Fibroblast of peridontal ligament (primary cell): ENCODE results near the gene NXT1.
"Not testable (repeated sequence)": the region's sequence is repeated elsewhere in the genome, so short reads cannot be mapped to it uniquely, and the experiment has no call there.

Experiments
- DNase-seq: peaks from one replicate; pipeline ENCODE4 v3.0.0-alpha.2; 2010; ENCODE audit errors: extremely low read depth

The NXT1 gene

DNA sequence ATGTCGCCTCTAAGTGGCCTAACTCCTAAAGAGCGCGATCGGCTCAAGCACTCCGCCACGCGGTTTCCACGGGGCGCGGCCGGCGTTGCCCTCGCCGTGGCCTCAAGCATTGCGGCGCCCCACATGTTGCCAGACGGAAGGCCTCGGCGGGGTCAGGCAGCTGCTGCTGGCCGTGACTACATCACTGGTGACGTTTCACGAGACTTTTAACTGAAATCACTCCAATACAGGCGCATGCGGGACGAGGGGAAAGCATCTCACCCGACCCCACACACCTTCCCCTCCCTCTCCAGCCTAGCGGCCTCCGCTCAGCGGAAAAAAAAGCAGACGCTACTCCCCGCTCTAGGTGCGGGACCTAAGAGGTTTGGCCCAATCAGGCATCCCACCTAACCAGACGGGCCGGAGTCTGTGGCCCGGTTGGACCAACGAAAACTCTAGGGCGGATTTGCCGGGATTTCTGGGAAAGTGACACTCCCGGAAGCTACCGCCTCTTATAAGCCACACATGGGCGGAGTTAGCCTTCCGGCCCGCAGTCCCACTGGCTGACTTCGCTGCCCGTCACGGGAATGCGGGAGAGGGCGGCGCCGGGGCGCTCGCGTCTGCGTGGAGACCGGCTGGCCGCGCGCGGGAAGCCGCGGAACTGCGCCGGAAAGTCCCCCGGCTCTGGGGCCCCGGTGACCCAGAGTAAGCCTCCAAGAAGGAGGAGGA, at the start of gene NXT1:
TSS of gene NXT1 (plus strand) at position 596 of the 708 bp plus-strand sequence. CDS start 3,251 bp downstream, outside the sequence.
- DNase-seq = peak; percentile 98

DNA sequence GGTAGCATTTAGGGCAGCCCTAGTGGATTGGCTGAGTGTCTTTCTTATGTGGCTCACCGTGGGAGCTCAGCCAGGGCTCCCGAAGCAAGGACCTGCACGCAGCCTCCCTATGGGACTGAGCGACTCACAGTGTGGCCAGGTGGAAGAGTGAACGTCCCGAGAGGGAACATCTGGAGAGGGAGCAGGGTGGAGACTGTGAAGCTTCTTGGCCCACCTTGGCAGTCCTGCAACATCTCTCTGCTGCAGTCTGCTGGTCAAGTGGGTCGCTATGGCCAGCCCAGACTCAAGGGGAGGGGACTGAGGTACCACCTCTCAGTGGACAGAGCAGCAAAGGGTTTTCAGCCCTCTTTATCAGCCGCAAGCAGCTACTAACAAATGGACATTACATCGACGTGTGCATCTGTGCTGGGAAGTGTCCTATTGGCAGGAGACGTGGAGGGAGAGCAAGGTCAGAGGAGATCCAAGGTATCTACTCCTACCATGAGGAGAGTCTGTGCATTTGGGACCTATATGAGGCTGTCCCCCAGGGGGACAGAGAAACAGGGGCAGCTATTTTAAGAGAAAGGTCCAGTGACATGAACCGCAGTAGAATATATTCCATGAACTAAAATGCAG, 49.0 kb upstream of the NXT1 start:
- no peak for DNase-seq

DNA sequence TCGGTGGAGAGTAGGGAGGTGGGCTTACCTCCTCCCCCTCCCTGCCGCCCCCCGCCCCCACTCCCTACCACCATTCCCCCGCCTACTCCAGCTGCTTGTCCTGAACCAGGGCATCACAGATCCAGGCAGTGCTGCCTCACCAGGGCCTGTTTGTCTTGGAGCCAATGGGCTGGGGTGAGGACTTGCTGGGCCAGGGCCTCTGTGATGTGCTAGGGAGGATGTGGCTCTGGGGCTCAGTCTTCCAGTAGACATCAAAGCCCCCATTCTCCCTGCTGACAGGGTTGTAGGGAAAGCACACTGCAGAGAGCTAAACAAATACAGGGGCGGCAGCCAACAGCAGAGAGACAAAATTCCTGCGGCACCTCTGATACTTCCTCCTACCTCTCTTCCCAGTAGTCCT, 48.2 kb upstream of the NXT1 start:
- no peak for DNase-seq

DNA sequence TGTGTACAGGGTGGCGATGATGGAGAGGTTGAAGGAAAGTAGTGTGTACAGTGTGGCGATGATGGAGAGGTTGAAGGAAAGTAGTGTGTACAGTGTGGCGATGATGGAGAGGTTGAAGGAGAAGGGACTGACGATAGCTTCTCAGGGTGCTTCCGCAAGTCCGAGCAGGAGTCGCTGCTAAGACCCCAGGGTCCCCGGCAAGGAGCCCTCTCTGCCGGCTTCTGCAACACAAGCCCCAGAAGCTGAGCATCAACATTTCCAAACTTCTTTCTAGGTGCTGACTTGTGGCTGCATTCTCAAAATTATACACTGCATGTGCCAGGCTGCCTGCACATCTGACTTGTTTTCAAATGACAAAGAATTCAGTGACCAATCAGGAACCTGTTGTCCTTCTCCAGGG, 47.8 kb upstream of the NXT1 start:
- no peak for DNase-seq

DNA sequence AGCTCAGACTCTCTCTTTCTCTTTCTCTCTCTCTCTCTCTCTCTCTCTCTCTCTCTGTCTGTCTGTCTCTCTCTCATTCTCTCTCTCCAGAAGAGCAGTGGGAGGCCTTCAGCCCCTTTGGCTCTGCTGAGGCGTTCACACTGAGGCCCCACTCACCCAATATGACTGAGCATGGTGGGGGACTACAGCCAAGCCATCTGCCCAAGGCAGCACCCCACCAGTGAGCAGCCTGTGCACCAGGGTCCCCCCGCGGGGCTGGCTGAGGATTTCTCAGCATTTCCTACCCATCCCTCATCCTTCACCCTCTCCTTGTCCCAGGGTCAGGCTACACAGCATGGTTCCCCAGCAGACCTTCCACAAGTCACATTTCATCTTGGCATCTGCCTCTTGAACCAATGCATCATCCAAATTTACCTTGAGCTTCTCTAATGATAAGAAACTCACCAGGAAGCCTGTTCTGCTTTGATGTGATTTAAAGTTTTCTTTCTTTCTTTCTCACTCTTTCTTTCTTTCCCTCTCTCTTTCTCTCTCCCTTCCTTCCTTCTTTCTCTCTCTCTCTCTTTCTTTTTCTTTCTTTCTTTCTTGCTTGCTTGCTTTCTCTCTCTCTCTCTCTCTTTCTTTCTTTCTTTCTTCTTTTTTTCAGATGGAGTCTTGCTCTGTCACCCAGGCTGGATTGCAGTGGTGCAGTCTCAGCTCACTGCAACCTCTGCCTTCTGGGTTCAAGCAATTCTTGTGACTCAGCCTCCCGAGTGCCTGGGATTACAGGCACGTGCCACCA, 47.1 kb upstream of the NXT1 start:
- DNase-seq = no peak

DNA sequence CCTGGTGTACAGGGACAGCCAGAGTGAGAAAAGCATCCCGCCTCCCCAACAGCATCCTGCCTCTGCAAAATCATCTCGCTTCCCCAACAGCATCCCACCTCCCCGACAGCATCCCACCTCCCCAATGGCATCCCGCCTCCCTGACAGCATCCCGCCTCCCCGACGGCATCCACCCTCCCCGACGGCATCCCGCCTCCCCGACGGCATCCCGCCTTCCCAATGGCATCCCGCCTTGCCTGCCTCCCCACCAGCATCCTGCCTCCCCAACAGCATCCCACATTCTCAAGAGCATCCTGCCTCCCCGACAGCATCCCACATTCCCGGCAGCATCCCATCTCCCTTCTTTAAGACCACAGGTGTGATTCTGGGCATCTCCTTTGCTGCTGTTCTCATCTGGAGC, 46.0 kb upstream of the NXT1 start:
- no peak for DNase-seq

DNA sequence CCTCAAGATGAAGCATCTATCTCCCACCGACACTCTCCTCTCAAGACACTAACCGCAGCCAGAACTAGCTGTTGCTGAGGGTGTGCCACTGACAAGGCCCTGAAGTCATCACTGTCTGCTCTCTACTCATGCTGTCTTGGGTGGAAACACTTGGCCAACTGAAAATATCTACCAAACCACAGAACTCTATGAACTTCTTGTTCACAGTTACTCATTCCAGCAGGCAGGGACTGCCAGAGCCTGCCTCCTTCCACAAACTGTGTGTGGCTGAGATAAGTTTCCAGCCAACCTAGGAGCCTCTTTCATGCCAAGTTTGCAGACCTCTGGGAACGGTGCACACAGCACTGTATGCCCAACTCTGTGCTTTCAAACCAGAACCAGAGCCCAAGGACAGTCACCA, 45.5 kb upstream of the NXT1 start:
- peak; percentile 21 for DNase-seq

DNA sequence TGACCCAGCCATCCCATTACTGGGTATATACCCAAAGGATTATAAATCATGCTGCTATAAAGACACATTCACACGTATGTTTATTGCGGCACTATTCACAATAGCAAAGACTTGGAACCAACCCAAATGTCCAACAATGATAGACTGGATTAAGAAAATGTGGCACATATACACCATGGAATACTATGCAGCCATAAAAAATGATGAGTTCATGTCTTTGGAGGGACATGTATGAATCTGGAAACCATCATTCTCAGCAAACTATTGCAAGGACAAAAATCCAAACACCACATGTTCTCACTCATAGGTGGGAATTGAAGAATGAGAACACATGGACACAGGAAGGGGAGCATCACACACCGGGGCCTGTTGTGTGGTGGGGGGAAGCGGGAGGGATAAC, 43.2 kb upstream of the NXT1 start:
- DNase-seq = not testable (repeated sequence)

DNA sequence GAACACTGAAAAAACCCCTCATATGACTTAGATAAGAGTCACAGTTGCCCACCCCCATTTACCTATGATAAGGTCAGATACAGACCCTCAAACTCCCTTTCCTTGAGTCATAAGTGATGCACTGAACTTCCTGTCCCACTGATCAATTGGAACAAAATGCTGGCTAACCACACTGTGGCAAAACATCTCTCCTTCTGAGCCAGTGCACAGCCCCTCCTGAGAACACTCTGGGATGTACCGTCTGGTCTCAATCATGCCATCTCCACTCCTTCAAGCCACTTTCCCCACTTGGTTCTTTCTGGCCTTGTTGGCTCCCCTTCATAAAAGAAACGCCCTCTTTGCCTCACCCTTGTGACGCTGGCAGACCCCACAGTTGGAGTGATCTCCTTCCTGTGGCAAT, 42.6 kb upstream of the NXT1 start:
- DNase-seq = no peak

DNA sequence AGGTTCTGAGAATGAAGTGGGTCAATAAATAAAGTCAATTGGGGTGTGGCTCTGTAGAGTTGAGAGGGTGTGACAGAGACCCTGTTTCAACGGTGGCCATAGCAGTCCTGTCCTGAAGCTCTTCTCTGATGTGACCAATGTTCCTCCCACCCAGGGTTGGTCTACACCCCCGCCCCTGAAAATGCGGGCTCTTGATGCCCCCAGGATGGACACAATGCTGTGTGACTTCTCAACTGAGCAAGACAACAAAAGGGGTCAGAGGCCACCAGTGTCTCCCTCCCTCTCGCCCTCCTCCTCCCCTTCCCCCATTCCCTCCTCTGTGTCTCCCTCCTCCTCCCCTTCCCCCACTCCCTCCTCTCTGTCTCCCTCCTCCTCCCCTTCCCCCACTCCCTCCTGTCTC, 41.7 kb upstream of the NXT1 start:
- no peak for DNase-seq

DNA sequence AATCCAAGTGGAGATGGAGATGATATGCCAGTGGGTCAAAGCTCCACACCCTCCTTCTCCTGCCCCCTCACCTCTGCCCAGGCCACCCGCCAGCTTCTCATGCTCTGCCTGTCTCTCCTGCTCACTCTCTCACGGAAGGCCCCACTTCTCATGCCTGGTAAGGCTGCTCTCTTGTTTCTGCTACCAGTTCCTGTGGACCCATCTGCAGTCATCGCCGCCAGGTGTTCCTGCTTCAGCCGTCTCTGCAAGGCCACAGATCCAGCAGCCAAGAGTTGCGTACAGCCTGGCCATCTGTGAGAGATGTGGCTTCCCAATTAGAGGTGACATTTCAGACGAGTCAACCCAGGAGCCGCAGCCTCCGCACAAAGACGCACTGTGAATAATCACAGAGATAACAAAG, 40.8 kb upstream of the NXT1 start:
- DNase-seq = no peak

DNA sequence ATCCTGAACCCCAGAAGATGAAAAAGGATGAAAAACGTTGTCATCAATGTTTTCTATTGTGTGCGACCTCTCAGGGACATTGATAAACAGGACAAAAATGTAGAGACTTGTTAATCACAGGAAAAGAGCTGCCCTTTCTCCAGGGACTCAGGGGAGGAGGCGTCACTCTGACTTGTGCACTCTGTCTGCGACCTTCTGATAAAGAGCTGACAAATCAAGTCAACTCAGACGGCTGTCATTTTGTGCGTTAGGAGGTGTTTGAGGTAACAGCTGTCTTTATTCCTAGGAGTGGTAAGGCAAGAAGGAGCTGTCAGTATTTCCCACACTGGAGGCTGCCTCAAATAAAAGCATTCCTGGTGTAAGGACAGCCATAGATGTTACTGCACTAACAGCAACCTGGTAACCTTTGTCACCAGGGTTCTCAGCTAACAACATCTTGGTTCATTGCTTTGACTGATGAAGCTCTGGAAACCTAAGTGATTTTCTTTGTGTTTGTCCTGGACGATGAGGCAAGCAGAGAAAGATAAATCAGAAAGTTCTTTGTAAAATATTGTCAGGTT, 38.6 kb upstream of the NXT1 start:
- DNase-seq = no peak

DNA sequence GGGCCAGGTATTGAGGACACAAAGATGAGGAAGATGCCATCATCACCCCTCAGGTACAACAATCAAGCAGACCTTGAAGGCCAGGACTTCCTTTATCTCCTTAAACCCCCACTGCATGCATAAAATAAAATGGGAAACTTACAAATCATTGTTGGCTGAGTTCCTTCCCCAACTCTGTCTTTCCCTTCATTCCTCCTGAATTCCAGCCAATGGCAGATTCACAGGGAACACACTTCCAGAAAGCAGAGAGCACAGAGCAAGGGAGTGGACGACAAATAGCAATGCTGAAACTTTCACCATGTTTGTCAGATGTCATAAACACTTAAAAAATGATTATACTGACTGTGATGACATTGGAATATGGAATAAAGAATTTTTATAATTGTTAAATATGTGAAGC, 37.3 kb upstream of the NXT1 start:
- no peak for DNase-seq

DNA sequence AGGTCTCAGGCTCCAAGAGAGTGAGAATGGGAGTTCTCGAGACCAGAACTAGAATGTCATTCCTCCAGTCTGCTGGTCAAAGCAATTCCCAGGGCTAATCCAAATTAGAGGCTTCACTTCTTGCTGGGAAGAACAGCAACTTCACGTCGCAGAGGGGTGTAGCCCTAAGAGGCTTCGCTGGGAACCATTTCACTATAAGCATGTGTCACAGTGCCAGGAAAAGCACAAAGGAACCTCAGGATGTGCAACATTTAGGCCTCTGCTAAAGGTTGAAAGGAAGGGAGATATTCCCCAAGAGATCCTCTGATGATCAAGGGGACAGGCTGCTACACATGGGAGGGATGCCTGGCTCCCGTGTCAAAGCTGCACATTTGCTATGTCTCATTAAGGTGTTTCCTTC, 35.9 kb upstream of the NXT1 start:
- no peak for DNase-seq

DNA sequence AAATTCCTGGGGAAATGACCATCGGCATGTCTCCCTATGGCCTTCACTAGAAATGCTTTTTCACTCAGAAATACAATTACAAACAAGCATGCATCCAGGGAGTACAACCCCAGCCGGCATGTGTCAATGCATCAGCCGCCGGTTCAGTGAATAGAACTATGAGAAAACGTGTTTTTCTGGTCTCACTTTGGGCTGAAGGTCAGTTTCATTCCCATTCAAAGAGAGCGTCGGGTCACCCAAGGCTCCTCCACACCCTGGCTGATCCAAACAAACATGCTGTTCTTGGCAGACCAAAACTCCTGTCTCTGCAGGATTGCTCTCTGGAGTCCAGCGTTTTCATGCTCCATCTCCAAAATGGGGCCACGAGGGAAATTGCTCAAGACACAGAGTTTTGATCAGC, 35.5 kb upstream of the NXT1 start:
- no peak for DNase-seq

DNA sequence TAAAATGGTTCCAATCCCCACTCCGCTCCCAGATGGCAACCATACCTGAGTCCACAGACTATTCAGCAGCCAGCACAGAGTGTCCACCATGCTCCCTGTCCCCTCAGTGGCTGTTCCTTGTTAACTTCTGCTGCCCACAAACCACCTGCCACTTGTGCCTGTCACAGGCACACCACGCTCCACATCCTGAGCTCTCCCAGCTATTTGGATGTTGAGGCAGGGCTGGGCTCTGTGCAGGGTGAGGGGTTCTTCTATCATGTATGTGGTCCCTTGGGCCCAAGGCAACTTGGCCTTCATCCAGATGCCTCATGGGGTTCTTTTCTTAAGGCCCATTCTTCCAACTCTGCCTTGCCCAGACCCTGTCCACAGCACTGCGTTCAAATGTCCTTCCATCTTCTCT, 34.0 kb upstream of the NXT1 start:
- DNase-seq = no peak

DNA sequence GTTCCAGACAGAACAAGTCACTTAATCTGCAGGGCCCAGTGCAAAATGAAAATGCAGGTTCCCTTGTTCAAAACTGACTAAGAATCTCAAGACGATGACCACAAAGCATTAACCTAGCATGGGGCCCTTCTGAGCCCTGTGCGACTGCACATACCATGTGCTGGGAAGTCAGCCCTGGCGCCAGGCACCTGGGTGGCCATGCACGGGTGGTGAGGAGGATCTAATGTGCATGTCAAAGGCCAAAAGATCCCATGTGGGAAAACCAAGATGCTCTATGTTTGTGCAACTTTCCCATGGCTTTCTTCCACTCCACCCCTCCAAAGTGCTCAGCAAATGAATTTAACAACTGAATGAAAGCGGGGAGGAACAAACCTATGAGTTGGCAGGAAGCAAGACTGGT, 33.5 kb upstream of the NXT1 start:
- no peak for DNase-seq

DNA sequence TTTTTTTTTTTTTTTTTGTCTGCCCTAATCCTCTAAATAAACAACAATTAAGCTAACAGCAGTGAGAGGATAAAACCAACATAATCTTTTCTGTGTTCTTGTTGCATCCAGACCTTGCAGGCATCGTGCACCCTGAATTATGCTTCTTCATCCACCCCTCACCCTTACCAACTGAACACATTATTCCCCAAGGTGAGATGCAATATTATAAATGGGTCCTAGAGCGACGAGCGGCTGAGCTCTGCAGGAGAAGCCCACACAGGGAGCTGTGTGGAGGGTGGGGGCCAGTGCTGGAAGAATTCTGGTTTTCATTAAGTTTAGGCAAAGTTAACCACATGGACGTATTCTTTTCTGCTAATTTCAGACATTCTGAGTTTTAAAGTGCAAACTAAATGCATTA, 32.2 kb upstream of the NXT1 start:
- DNase-seq = no peak

DNA sequence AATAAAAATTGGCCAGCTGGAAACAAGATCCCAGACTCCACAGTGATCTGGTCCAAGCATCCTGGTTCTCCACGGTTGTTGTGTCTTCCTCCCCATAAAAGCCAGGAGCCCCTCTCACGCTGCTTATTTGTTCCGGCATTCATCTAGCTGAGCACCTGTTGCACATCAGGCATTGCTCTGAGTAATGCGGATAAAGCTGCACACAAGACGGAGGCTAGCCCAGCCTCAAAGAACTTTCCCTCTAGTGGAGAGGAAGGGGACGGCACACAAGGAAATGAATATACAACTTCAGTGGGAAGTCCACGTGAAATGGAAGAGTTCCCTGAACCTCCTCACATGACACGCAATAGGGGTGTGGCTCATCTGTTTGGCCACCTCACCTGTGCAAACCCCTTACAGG, 30.3 kb upstream of the NXT1 start:
- peak; percentile 3 for DNase-seq

DNA sequence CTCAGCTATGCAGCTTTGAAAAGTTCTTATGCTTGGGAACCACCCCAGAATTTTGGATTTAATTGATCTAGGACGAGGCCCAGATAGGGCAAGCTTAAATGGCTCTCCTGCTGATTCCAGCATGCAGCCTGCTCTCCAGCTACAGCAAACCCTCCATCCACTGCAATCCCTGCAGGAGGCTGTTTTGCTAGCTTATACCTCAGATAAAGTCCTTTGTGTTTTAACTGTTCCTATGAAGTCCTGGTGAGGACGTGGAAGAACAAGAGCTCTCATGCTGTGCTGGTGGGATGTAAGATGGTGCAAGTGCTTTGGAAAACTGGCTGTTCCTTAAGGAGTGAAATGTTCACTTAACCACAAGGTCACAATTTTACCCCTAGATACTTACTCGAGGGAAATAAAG, 25.5 kb upstream of the NXT1 start:
- DNase-seq = no peak

DNA sequence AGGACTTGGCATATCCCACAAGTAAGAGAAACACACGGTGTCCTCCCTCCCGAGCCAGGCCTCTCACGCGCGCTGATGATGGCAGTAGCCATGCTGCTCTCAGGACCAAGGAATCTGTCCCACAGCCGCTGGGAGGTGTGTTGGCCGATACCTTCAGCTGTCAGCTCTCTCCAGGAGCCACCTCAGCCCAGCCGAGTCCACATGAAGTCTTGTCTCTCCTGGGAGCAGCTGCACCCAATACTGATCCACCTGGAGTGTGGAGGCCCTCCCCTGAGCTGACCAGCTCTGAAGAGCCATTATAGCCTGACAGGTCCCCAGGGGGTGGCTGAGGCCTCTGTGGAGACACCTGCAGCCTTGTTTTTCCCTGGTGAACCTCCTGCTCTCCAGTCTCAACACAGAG, 23.8 kb upstream of the NXT1 start:
- no peak for DNase-seq

DNA sequence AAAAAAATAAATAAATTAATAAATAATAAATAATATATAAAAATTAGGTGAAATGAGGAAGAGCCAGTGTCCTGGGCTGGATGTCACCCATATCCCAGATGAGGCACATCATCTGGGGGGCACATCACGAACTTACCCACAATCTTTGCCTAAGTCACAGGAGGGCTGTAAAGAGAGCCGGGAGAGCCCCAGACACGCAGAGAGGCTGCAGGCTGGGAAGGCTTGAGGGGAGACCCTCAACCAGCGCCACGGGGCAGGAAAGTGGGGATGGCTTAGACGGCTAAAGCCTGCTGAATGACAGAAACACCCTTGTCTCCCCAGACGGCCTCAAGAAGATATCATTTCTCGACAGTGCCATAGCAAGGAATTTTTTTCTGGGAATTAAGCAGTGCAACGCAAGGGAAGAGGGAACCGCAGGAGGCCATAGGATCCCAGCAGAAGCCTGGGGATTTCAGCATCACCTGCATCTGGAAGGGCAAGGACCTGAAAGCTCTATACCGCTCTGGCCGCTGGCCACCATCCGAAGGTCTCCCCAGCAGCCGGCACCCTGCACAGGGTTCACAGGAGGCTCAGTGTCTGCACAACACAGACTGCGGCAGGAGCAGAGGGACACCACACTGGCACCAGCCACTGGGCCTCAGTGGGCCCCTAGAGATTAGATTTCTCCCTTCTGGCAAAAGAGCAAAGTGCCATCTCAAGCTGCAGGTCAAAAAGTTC, 22.8 kb upstream of the NXT1 start:
- DNase-seq = no peak
